NCI-H460 (cell line): Measurements from ENCODE around the gene CCDC71L. TPM values are rescaled to one million over a fixed set of nuclear protein-coding genes. Genes with fewer than 3 reads are reported as not detected.
A peak's percentile ranks its signal among the peaks of the same experiment; 100 is the strongest.

Source experiments
- DNase-seq: peaks from one replicate; pipeline ENCODE4 v3.0.0-alpha.2; 2016; ENCODE audit warnings: low read depth; ENCODE audit errors: extremely low read depth
- total RNA-seq: library from RNA; depleted of rRNA; stranded (reverse); fragments of >200 nt; shearing (Covaris generic); gene quantifications from 2 replicates; pipeline ENCODE4 v1.2.3, GENCODE V29; 2014

The CCDC71L gene
- total RNA-seq, 1 experiment from 2014 or later: 8.3 TPM

GRCh38 chr7:106659963-106660861 is 746 bp downstream of the CCDC71L start:
- peak; percentile 60 for DNase-seq

GRCh38 chr7:106659166-106659962 is 1.6 kb downstream of the CCDC71L start:
- no peak for DNase-seq

- no peak for DNase-seq
These were observed 2.4 kb downstream of the CCDC71L start for GRCh38 chr7:106658316-106659165.

- DNase-seq: no peak
These were observed 3.6 kb downstream of the CCDC71L start for GRCh38 chr7:106657085-106657991.

- no peak for DNase-seq
These were observed 5.1 kb downstream of the CCDC71L start for GRCh38 chr7:106655703-106656498.

GRCh38 chr7:106653488-106653887 is 7.5 kb downstream of the CCDC71L start:
- no peak for DNase-seq

- no peak for DNase-seq
These were observed 8.0 kb downstream of the CCDC71L start for GRCh38 chr7:106652909-106653308.

- no peak for DNase-seq
These were observed 8.9 kb downstream of the CCDC71L start for GRCh38 chr7:106652092-106652491.

GRCh38 chr7:106646256-106646655 is 14.7 kb downstream of the CCDC71L start:
- no peak for DNase-seq

- DNase-seq: no peak
These were observed 16.0 kb downstream of the CCDC71L start for GRCh38 chr7:106644999-106645398.

- no peak for DNase-seq
These were observed 17.6 kb downstream of the CCDC71L start for GRCh38 chr7:106643216-106644000.

- no peak for DNase-seq
These were observed 19.5 kb downstream of the CCDC71L start for GRCh38 chr7:106641416-106641815.

GRCh38 chr7:106640368-106641141 is 20.4 kb downstream of the CCDC71L start:
- DNase-seq: no peak

GRCh38 chr7:106639476-106640334 is 21.3 kb downstream of the CCDC71L start:
- no peak for DNase-seq

GRCh38 chr7:106635411-106635810 is 25.5 kb downstream of the CCDC71L start:
- no peak for DNase-seq

- DNase-seq: no peak
These were observed 26.0 kb downstream of the CCDC71L start for GRCh38 chr7:106634958-106635357.
